Right forelimb (tissue), 1 donor: ENCODE data around the gene KIAA0753.

Source experiments
- DNase-seq: peaks from one replicate; pipeline ENCODE4 v3.0.0-alpha.2; 2018

KIAA0753 gene

GRCh38 chr17:6545291-6545690 is 95.2 kb downstream of the KIAA0753 start:
- DNase-seq, result no peak

GRCh38 chr17:6544011-6544370 is 96.5 kb downstream of the KIAA0753 start:
- no peak for DNase-seq

- DNase-seq, result no peak
Measured at GRCh38 chr17:6543079-6544010, 97.2 kb downstream of the KIAA0753 start.

GRCh38 chr17:6542577-6542976 is 97.9 kb downstream of the KIAA0753 start:
- DNase-seq, result no peak

GRCh38 chr17:6541886-6542285 is 98.6 kb downstream of the KIAA0753 start:
- no peak for DNase-seq

GRCh38 chr17:6539871-6540270 is 100.6 kb downstream of the KIAA0753 start:
- DNase-seq, result no peak

- peak; percentile 11 for DNase-seq
Measured at GRCh38 chr17:6536566-6537065, 103.9 kb downstream of the KIAA0753 start.

- peak; percentile 41 for DNase-seq
Measured at GRCh38 chr17:6536053-6536452, 104.5 kb downstream of the KIAA0753 start.

GRCh38 chr17:6534846-6535514 is 105.5 kb downstream of the KIAA0753 start:
- peak; percentile 30 for DNase-seq

- DNase-seq, result peak; percentile 30
Measured at GRCh38 chr17:6532441-6532885, 108.0 kb downstream of the KIAA0753 start.

GRCh38 chr17:6531575-6531974 is 108.9 kb downstream of the KIAA0753 start:
- DNase-seq, result no peak

GRCh38 chr17:6530324-6530920 is 110.1 kb downstream of the KIAA0753 start:
- peak; percentile 9 for DNase-seq

GRCh38 chr17:6528557-6528956 is 112.0 kb downstream of the KIAA0753 start:
- DNase-seq, result peak; percentile 16
